PC-9 (cell line): ENCODE results near the gene TBPL1. TPM values are rescaled to one million over a fixed set of nuclear protein-coding genes. Genes with fewer than 3 reads are reported as not detected.

Source experiments
- BruUV-seq: library from RNA; stranded (reverse); fragments of 400-500 nt; replicated peaks from 2 replicates; lab custom pipeline; 2021; lab: Mats Ljungman, UMichigan
- CTCF ChIA-PET: fragments of 300-600 bp; sonication (Branson Sonifier 250); formaldehyde crosslinking; loops from one replicate; lab custom pipeline; 2022; ENCODE audit warnings: antibody characterized with exemption; lab: Charles Lee
- POLR2A ChIA-PET: fragments of 300-600 bp; sonication (Branson Sonifier 250); formaldehyde crosslinking; loops from one replicate; lab custom pipeline; 2022; ENCODE audit warnings: antibody characterized with exemption; ENCODE audit not compliant: unreplicated experiment; lab: Charles Lee
- DNase-seq, 2 experiments: peaks; one replicate each; pipeline versions ENCODE4 v3.0.0 to v3.0.0-alpha.2; 2015 to 2022; ENCODE audit warnings: mixed read lengths in 1 of 2
- H2AFZ ChIP-seq: fragments of 200-600 bp; sonication (generic); 2 replicates; pipeline ENCODE4 v1.8.1; 2017; ENCODE audit warnings: antibody characterized with exemption
- H3F3A ChIP-seq: fragments of 200-600 bp; sonication (generic); 2 replicates; pipeline ENCODE4 v1.8.1; 2017; ENCODE audit warnings: antibody characterized with exemption, mild to moderate bottlenecking, low read depth; ENCODE audit not compliant: insufficient read depth
- H3K27ac ChIP-seq: fragments of 200-600 bp; sonication (generic); 2 replicates; pipeline ENCODE4 v1.6.1; 2016; ENCODE audit warnings: mixed run types
- H3K27me3 ChIP-seq: fragments of 200-600 bp; sonication (generic); 2 replicates; pipeline ENCODE4 v1.6.1; 2016; ENCODE audit warnings: low read depth, mixed run types; ENCODE audit not compliant: insufficient read depth
- H3K36me3 ChIP-seq: fragments of 200-600 bp; sonication (generic); 2 replicates; pipeline ENCODE4 v1.6.1; 2016; ENCODE audit warnings: low read depth, mixed run types
- H3K4me1 ChIP-seq: fragments of 200-600 bp; sonication (generic); replicated peaks from 2 replicates; pipeline ENCODE4 v1.6.1; 2016; ENCODE audit warnings: mixed run types; ENCODE audit not compliant: insufficient read depth
- H3K4me2 ChIP-seq: fragments of 200-600 bp; sonication (generic); 2 replicates; pipeline ENCODE4 v1.6.1; 2017; ENCODE audit warnings: mixed run types
- H3K4me3 ChIP-seq: fragments of 200-600 bp; sonication (generic); 2 replicates; pipeline ENCODE4 v1.6.1; 2016; ENCODE audit warnings: mixed run types
- H3K79me2 ChIP-seq: fragments of 200-600 bp; sonication (generic); 2 replicates; pipeline ENCODE4 v1.6.1; 2017; ENCODE audit warnings: low read depth, mixed run types
- H3K9me2 ChIP-seq: fragments of 200-600 bp; sonication (generic); 2 replicates; pipeline ENCODE4 v1.8.1; 2017; ENCODE audit warnings: mild to moderate bottlenecking; ENCODE audit not compliant: insufficient read depth
- H3K9me3 ChIP-seq: fragments of 200-600 bp; sonication (generic); 2 replicates; pipeline ENCODE4 v1.8.1; 2016; ENCODE audit warnings: low read depth; ENCODE audit not compliant: insufficient read depth
- H4K20me1 ChIP-seq: fragments of 200-600 bp; sonication (generic); 2 replicates; pipeline ENCODE4 v1.8.1; 2017; ENCODE audit not compliant: insufficient read depth
- EZH2 ChIP-seq: fragments of 200-600 bp; sonication (generic); IDR thresholded peaks from 2 replicates; pipeline ENCODE4 v1.8.0; 2017; ENCODE audit warnings: antibody characterized with exemption, low read depth
- intact Hi-C: fragments of 100-400 bp; cut with micrococcal nuclease; formaldehyde crosslinking; loops from one replicate; pipeline ENCODE4 v1.10.0; 2022; ENCODE audit not compliant: unreplicated experiment
- total RNA-seq: library from RNA; stranded (reverse); gene quantifications from 2 replicates; pipeline ENCODE4 v1.2.3, GENCODE V29; 2021
- TF ChIP-seq, protein P1 (sequence below): fragments of 200-600 bp; sonication (generic); conservative IDR thresholded peaks from 2 replicates; pipeline ENCODE4 v1.6.1; 2017; ENCODE audit warnings: mixed run types, antibody characterized with exemption, mild to moderate bottlenecking, moderate library complexity

Gene TBPL1
- total RNA-seq, 1 experiment from 2014 or later = 21.7 TPM

DNA sequence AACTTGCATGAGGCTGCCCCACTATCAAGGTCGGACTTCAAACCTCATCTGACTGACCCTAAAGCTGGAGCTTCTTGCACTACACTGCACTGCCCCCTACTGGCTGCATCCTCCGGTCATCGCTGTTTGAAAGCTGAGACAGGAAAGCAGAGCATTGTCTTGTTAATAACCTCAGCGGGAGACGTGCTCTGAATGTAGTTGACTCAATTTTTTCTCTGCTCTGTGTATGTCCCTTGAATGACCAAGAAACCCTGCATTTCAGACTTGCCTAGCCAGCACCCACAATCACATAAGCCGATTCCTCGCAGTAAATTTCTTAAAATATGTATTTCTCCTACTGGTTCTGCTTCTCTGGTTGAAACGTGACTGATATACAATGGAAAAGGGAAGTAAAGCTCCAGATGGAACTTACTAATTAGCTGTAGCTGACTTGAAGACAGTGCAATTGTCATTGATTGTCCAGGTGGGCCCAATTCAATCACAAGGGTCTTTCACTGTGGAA is 36.3 kb upstream of the TBPL1 start:
- H3K79me2 ChIP-seq = no peaks in the 10 kb centered on the region
- no peaks in the 10 kb centered on the region for H3F3A ChIP-seq
- TF ChIP-seq, protein P1, sequence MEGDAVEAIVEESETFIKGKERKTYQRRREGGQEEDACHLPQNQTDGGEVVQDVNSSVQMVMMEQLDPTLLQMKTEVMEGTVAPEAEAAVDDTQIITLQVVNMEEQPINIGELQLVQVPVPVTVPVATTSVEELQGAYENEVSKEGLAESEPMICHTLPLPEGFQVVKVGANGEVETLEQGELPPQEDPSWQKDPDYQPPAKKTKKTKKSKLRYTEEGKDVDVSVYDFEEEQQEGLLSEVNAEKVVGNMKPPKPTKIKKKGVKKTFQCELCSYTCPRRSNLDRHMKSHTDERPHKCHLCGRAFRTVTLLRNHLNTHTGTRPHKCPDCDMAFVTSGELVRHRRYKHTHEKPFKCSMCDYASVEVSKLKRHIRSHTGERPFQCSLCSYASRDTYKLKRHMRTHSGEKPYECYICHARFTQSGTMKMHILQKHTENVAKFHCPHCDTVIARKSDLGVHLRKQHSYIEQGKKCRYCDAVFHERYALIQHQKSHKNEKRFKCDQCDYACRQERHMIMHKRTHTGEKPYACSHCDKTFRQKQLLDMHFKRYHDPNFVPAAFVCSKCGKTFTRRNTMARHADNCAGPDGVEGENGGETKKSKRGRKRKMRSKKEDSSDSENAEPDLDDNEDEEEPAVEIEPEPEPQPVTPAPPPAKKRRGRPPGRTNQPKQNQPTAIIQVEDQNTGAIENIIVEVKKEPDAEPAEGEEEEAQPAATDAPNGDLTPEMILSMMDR = peak; percentile 100
- no peak for TF ChIP-seq EZH2
- no peaks in the 10 kb centered on the region for H3K36me3 ChIP-seq
- peak overlapping the region; percentile 6; the same call in 1 of the 2 replicates for H3K4me3 ChIP-seq
- ChIA-PET CTCF (interaction anchor here (1.0 to 2.7 kb wide), 5 partner anchors 79 to 365 kb away, joined by 3 to 52 read pairs (median 5); no protein-coding TSS in a partner anchor), POLR2A (interaction anchor here (0.5 to 0.6 kb wide), 2 partner anchors 85 to 476 kb away, joined by 3 to 5 read pairs; no protein-coding TSS in a partner anchor)
- H3K4me1 ChIP-seq = no peaks in the 10 kb centered on the region
- DNase-seq = peak; percentile 71 to 82
- peak overlapping the region; percentile 64 for H2AFZ ChIP-seq
- intact Hi-C loops = loop anchor here (1.0 to 10.0 kb wide), 8 partner anchors 79 to 1382 kb away; partner anchors contain the start of gene TAAR9
- H3K4me2 ChIP-seq = peak overlapping the region; percentile 57
- H3K27ac ChIP-seq = no peak overlapping the region
- no peaks in the 10 kb centered on the region for H3K27me3 ChIP-seq
- H4K20me1 ChIP-seq = no peaks in the 10 kb centered on the region
- H3K9me3 ChIP-seq = no peaks in the 10 kb centered on the region
- H3K9me2 ChIP-seq = 0 out of 2 replicates have a peak, but pooled peaks cover 5% of the 10 kb centered on the region
- no TSS peak for BruUV-seq

DNA sequence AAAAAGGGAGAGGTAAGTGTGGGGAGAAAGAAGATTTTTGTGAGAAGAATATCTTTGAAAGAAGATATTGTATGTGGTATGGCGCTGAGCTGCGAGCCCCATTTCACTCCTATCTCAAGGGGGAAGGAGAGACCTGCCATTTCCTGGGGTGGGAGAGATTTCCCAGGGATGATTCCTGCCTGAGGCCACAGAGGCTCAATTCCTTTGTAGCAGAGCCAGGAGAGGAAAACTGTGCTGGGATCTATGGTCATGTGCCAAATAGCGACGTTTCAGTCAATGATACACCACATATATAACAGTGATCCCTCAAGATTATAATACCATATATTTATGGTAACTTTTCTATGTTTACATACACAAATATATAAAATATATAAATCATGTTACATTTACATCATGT is 35.2 kb upstream of the TBPL1 start:
- no peaks in the 10 kb centered on the region for H3F3A ChIP-seq
- no peaks in the 10 kb centered on the region for H3K9me2 ChIP-seq
- no peak overlapping the region for H3K4me2 ChIP-seq
- no peaks in the 10 kb centered on the region for H3K4me1 ChIP-seq
- no peaks in the 10 kb centered on the region for H3K27me3 ChIP-seq
- ChIA-PET POLR2A (no interaction called here), CTCF (interaction anchor here (1.2 to 2.7 kb wide), 3 partner anchors 348 to 1098 kb away, joined by 5 to 52 read pairs (median 13); no protein-coding TSS in a partner anchor)
- no peak overlapping the region for H2AFZ ChIP-seq
- H4K20me1 ChIP-seq = no peaks in the 10 kb centered on the region
- no peaks in the 10 kb centered on the region for H3K9me3 ChIP-seq
- H3K27ac ChIP-seq = no peak overlapping the region
- DNase-seq = no peak
- H3K36me3 ChIP-seq = no peaks in the 10 kb centered on the region
- H3K79me2 ChIP-seq = no peaks in the 10 kb centered on the region
- intact Hi-C loops = loop anchor here (2.0 to 10.0 kb wide), 6 partner anchors 173 to 1383 kb away; partner anchors contain the start of gene TAAR9
- TF ChIP-seq, protein P1 = no peak
- no peak for TF ChIP-seq EZH2
- BruUV-seq = no TSS peak
- H3K4me3 ChIP-seq = no peak overlapping the region

DNA sequence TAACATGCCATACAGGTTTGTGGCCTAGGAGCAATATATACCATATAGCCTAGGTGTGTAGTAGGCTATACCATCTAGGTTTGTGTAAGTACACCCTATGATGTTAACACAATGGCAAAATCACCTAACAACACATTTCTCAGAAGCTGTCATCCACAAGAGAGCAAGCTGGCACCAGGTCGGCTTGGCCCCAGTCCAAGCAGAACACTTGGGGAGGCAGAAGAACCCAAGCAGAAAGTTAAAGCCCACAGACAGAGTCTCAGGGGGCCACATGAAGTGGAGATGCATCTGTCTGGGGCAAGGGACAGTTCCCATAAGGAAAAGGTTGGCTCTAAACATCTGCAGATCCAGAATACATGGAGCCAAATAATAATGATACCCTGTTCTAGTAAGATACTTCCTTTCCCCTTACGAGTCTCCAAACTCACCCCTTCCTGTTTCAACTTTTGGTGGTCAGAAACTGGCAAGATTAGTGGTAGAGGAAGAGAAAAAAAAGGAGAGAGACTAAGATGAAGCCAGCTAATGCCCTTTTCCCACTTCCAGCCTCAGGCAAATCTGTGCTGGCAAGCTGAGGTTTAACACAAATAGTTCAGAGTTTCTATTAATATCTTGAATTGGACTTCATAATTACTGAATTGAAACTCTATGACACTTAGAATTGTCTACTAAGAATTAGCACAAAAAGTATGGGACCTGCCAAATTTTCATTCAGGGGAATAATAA is 34.7 kb upstream of the TBPL1 start:
- no peaks in the 10 kb centered on the region for H3K36me3 ChIP-seq
- H3K9me3 ChIP-seq = no peaks in the 10 kb centered on the region
- H4K20me1 ChIP-seq = no peaks in the 10 kb centered on the region
- H3K9me2 ChIP-seq = no peaks in the 10 kb centered on the region
- no peak overlapping the region for H3K27ac ChIP-seq
- no peaks in the 10 kb centered on the region for H3K79me2 ChIP-seq
- no peak for TF ChIP-seq EZH2
- TF ChIP-seq, protein P1 = no peak; the same call in 1 of the 2 replicates
- CTCF ChIA-PET = interaction anchor here (1.2 kb wide), 1 partner anchor 1098 kb away, joined by 13 read pairs; no protein-coding TSS in a partner anchor
- no peak overlapping the region for H3K4me2 ChIP-seq
- BruUV-seq = no TSS peak
- POLR2A ChIA-PET = interaction anchor here (0.6 kb wide), 1 partner anchor 31 kb away, joined by 3 read pairs; no protein-coding TSS in a partner anchor
- no peak overlapping the region for H2AFZ ChIP-seq
- H3K4me3 ChIP-seq = no peak overlapping the region
- H3K27me3 ChIP-seq = no peaks in the 10 kb centered on the region
- no peaks in the 10 kb centered on the region for H3K4me1 ChIP-seq
- no peaks in the 10 kb centered on the region for H3F3A ChIP-seq
- intact Hi-C loops = loop anchor here (5.0 to 10.0 kb wide), 4 partner anchors 174 to 1384 kb away; partner anchors contain the start of gene TAAR9
- DNase-seq = no peak
